Bladder microvascular endothelial cell (primary cell): ENCODE results near the gene PRDM5. TPM values are rescaled to one million over a fixed set of nuclear protein-coding genes. Genes with fewer than 3 reads are reported as not detected.

Experiments
- total RNA-seq: library from RNA; depleted of rRNA; stranded (reverse); fragments of >200 nt; gene quantifications from 2 replicates; pipeline ENCODE4 v1.2.3, GENCODE V29; 2014

The PRDM5 gene
- total RNA-seq, result 3.1 and 5.7 TPM in 2 replicates

DNA sequence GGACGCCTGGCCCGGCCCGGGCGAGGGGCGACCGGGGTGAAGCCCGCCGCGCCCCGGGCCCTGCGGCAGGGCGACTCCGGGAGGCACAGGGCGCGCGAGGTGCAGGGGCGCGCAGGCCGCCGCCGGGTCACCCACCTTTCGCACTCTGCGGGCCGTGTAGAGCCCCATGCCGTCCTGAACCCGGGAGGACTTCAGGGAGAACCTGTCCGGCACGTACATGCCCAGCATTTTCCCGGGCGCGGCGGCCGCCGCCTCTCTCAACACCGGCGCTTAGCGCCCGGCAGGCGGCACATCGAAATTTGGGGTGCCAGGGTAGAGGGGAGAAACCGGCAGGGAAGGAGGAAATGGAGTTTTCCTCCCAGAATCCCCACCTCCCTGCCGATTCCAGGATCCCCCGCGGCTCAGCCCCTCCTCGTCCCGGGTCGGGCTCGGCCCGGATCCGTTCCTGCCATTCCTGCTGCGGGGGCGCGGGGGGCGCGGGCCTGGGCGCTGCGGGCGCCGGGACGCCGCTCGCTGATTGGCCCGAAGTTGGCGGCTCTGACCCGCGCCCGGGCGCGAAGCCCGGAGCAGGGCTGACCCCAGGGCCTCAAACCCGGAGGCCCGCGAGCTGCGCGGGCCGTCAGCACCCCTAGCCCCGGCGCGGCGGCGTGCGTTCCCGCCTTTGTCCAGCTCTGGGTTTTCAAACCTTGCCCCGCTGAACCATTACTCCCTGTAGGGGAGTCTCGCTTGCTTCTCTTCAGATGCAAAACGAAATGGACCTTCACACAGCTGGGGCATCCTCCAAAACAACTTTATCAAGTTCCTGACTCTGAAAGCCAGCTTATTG is at the start of gene PRDM5:
Gene PRDM5, minus strand, starts transcription at position 346 of the 826 bp plus-strand sequence. Its CDS starts 118 bp downstream, at position 228.

Other genes with a start within 250 kb of the PRDM5 start
- 0.16 and 5.1 TPM in 2 replicates for gene NDNF, start 149.8 kb upstream of the PRDM5 start, total RNA-seq
- gene TNIP3, start 241.6 kb upstream of the PRDM5 start, total RNA-seq, result 0.25 and 0.32 TPM in 2 replicates